Measurements from ENCODE around the gene KRTAP20-1.

KRTAP20-1 gene

GRCh38 chr21:30616125-30616524 lies at the start of gene KRTAP20-1:
Gene KRTAP20-1 (plus strand): TSS chr21:30616425. CDS start chr21:30616455, 30 bp downstream.
- DNase-seq, result no peak

- DNase-seq, result no peak
These were observed 48.6 kb upstream of the KRTAP20-1 start for GRCh38 chr21:30567617-30568016.

GRCh38 chr21:30577766-30578165 lies 38.5 kb upstream of the KRTAP20-1 start:
- DNase-seq, result no peak

- no peak for DNase-seq
These were observed 36.9 kb upstream of the KRTAP20-1 start for GRCh38 chr21:30579346-30579745.

GRCh38 chr21:30580132-30580531 lies 36.1 kb upstream of the KRTAP20-1 start:
- peak in 1 of 2 experiments; percentile 19 for DNase-seq

GRCh38 chr21:30582870-30583269 lies 33.4 kb upstream of the KRTAP20-1 start:
- no peak for DNase-seq

GRCh38 chr21:30590297-30590696 lies 25.9 kb upstream of the KRTAP20-1 start, which contains the start of gene KRTAP22-2:
Gene KRTAP22-2 (minus strand): TSS chr21:30590397.
- no peak for DNase-seq

- no peak for DNase-seq
These were observed 24.1 kb upstream of the KRTAP20-1 start, which contains the start of gene KRTAP6-3 for GRCh38 chr21:30592140-30592539. Gene KRTAP6-3 (plus strand): TSS chr21:30592440. CDS start chr21:30592446, 6 bp downstream.

GRCh38 chr21:30598802-30599201 lies 17.4 kb upstream of the KRTAP20-1 start, which contains the start of gene KRTAP6-2:
Gene KRTAP6-2 (minus strand): TSS chr21:30598902. CDS start chr21:30598874, 28 bp downstream.
- DNase-seq, result no peak

GRCh38 chr21:30600787-30601186 lies 15.4 kb upstream of the KRTAP20-1 start, which contains the start of gene KRTAP22-1:
Gene KRTAP22-1 (plus strand): TSS chr21:30601087.
- DNase-seq, result no peak

GRCh38 chr21:30605968-30606367 lies 10.3 kb upstream of the KRTAP20-1 start:
- DNase-seq, result no peak

GRCh38 chr21:30612132-30612531 lies 4.1 kb upstream of the KRTAP20-1 start:
- DNase-seq, result no peak

- DNase-seq, result no peak
These were observed 2.4 kb upstream of the KRTAP20-1 start, which contains the start of gene KRTAP6-1 for GRCh38 chr21:30613836-30614235. Gene KRTAP6-1 (minus strand): TSS chr21:30613930. CDS start chr21:30613904, 26 bp downstream.

GRCh38 chr21:30615199-30615598 lies 1.0 kb upstream of the KRTAP20-1 start:
- DNase-seq, result no peak

- DNase-seq, result no peak
These were observed 3.9 kb downstream of the KRTAP20-1 start for GRCh38 chr21:30620080-30620479.

GRCh38 chr21:30620522-30620921 lies 4.3 kb downstream of the KRTAP20-1 start, which contains the start of gene KRTAP20-4:
Gene KRTAP20-4 (plus strand): TSS chr21:30620627.
- no peak for DNase-seq

- no peak for DNase-seq
These were observed 7.1 kb downstream of the KRTAP20-1 start for GRCh38 chr21:30623362-30623761.

- no peak for DNase-seq
These were observed 9.4 kb downstream of the KRTAP20-1 start for GRCh38 chr21:30625449-30626165.

- no peak for DNase-seq
These were observed 11.9 kb downstream of the KRTAP20-1 start for GRCh38 chr21:30628109-30628508.

- DNase-seq, result no peak
These were observed 13.0 kb downstream of the KRTAP20-1 start for GRCh38 chr21:30629200-30629599.

- DNase-seq, result no peak
These were observed 18.7 kb downstream of the KRTAP20-1 start, which contains the start of gene KRTAP20-2 for GRCh38 chr21:30634906-30635305. Gene KRTAP20-2 (plus strand): TSS chr21:30635206. CDS start chr21:30635264, 58 bp downstream.

GRCh38 chr21:30638686-30639085 lies 22.5 kb downstream of the KRTAP20-1 start:
- DNase-seq, result no peak

- DNase-seq, result no peak
These were observed 26.3 kb downstream of the KRTAP20-1 start, which contains the start of gene KRTAP20-3 for GRCh38 chr21:30642564-30642963. Gene KRTAP20-3 (plus strand): TSS chr21:30642864.

- no peak for DNase-seq
These were observed 30.7 kb downstream of the KRTAP20-1 start for GRCh38 chr21:30646904-30647414.

All from NCI-H2081 (cell line).